Measurements from ENCODE around the gene PSMB10.
"Not testable (repeated sequence)": the region's sequence is repeated elsewhere in the genome, so short reads cannot be mapped to it uniquely, and the experiment has no call there.

Gene PSMB10

DNA sequence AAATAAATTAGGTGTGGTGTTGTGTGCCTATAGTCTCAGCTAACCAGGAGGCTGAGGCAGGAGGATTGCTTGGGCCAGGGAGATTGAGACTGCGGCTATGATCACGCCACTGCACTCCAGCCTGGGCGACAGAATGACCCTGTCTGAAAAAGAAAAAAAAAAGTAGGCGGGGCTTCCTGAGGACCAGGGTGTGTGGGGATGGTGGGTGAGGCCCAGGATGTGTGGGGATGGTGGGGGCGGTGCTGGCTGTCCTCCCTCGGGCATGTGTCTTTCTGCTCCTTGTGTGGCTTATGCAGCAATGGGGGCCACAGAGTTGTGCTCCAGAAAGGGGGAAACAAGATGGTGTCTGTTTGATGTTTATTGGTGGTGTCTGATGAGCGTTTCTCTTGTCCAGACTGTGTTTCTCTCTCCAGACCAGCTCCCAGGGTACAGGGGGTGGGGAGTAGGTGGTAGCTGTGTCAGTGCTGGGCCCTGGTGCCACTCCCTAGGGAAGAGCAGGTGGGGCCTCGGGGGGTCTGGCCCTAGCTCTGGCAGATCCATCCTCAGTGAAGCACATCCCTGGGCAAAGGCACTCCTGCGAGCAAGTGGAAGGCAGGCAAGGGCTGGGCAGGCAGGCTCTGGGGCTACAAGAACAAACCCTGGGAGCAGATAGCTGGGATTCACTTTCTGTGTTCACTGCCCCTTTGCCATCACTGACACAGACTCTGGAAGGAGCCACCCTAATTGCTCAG lies 5.0 kb upstream of the PSMB10 start:
- DNase-seq: no peak

DNA sequence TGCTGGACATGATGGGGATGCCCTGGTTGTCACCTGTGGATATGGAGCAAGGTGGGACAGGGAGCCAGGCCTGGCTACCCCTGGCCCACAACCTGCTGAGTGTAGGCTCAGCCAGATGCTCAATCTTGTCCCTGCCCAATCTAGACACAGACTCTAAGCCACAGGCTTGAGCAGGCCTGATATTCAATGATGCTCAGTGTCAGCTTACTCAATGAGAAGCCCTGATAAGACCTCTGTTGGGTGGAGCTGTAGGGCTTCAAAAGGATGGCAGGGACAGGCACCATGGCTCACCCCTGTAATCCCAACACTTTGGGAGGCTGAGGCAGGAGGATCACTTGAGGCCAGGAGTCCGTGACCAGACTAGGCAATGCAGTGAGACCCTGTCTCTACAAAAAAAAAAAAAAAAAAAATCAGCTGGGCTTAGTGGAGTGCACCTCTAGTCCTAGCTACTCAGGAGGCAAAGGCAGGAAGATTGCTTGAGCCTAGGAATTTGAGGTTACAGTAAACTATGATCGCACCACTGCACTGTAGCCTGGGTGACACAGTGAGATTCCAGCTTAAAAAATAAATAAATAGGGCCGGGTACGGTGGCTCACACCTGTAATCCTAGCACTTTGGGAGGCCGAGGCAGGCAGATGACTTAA lies 3.9 kb upstream of the PSMB10 start:
- no peak for DNase-seq

DNA sequence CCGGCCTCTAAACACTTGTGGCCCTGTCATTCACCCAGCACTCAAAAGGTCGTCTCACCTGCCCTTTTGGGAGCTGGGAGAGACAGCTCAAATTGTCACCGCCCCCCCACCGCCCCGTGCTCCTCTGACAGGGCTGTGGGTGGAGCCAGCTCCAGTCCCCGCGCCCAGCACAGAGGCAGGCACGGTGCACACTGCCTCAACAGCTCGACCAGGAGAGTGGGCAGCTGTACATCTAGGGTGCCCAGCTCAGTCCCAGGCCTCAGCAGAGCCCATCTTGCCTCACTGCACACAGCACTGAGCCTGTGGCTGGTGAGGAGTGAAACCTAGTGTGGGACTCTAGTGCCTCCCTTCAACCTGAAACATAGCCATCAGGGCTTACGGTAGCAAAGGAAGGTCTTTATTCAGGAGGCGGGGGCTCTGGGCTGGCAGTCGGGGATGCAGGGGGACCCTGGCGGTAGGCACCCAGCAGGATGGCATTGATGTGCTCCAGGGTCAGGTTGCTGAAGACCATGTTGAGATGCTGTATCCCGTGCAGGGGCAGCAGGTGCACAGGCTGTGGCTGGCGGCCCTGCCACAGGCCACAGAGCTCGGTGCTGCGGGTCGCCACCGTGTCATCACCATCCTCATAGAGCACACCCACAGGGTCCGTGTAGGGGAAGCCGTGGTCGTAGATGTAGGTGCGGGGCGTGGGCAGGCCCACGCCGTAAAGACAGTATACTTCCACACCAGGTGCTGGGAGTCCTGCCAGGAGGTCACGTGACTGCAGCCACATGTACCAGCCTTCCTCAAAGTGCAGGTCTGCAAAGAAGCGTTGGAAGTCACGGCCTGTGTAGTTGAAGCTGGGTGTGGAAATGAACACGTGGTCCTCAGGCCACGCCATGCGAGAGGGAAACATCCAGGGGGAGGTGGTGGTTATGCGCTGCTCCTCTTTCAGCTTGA lies 3.1 kb upstream of the PSMB10 start:
- peak; percentile 44 to 50 for DNase-seq

DNA sequence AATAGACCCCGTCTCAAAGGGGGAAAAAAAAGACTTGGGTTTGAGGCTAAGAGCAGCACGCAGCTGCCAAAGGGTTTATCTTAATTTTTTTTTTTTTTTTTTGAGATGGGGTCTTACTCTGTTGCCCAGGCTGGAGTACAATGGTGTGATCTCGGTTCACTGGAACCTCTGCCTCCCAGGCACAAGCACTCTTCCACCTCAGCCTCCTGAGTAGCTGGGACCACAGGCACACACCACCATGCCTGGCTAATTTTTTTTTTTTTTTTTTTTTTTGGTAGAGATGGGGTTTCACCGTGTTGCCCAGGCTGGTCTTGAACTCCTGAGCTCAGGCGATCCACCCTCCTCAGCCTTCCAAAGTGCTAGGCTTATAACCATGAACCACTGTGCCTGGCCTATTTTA lies 1.1 kb upstream of the PSMB10 start:
- not testable (repeated sequence) for DNase-seq

DNA sequence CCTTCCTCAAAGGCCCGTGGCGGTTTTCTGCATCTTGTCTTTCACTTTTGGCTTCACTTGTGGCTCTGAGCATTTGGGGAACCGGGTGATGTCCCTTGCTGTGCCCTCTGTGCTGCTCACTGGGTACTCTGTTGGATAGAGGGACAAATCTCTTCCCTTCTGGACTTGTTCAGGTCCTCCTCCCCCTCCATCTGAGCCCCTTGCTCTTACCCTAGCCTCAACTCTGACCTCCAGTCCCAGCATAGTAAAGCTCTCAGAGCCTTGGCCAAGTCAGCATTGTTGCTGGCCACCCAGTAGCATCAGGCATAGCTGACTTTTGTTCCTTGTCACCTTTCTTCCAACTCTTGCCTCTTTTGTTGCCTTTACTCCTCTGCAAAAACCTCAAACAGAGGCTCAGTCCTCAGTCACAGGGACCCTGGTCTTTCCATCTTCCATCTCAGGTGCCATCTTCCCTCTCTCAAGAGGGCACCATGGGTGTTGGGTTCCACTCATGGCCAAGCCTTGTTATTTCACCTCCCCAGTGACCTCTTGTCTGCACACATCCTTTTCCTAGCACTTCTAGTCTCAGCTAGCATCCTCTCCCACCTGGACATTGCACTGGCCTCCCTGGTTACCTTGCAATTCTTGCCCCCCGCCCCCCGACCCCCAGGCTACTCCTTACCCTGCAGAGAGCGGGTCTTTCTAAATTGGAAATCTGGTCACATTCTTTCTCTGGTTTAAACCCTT lies 393 bp upstream of the PSMB10 start:
- DNase-seq: peak; percentile 68 to 72

DNA sequence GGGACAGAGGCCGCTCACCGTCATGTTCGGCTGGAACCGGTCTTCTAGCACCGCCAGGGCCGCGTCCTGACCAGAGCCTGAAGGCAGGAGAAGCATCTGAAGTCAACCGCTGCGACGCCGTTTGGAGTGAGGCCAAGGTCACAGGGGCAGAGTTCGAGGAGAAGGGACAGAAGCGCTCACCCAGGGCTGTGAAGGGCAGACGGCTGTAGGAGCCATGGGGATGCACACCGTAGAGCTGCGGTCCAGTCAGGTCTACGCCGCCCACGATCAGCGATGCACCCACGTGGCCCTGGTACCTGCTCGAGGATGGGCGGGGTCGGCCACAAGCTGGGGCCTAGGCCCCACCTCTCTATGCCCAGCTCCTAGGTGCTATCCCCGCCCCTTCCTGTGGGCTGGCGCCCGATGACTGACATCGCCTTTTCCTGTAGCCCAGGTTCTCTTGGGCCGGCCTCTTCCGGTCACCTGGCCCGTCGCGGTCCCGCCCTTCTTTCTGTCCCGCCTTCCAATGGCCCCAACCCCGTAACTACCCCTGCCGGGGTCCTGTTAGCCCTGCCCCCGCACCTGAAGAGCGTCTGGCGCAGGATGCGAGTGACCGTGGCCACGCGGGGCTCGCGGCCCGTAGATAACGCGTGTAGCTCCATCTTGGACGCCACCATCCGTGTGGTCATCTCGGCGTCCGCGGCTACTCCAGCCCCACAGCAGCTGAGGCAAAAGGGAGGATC lies 1.1 kb downstream of the PSMB10 start:
- peak; percentile 93 to 94 for DNase-seq

DNA sequence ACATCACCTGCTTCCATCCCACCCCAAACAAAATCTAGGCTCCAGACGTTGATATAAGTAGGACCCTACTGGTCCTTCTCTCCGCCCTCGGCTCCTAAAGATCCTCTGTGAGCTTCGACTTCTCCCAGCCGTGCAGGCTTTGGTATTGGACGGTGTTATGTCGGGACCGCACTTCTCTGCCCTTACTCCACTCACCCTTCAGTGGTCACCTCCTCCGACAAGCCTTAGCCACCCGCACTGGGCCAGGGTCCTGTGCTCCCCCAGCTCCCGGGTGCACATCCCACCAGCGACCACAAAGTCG lies 1.6 kb downstream of the PSMB10 start:
- DNase-seq: no peak

DNA sequence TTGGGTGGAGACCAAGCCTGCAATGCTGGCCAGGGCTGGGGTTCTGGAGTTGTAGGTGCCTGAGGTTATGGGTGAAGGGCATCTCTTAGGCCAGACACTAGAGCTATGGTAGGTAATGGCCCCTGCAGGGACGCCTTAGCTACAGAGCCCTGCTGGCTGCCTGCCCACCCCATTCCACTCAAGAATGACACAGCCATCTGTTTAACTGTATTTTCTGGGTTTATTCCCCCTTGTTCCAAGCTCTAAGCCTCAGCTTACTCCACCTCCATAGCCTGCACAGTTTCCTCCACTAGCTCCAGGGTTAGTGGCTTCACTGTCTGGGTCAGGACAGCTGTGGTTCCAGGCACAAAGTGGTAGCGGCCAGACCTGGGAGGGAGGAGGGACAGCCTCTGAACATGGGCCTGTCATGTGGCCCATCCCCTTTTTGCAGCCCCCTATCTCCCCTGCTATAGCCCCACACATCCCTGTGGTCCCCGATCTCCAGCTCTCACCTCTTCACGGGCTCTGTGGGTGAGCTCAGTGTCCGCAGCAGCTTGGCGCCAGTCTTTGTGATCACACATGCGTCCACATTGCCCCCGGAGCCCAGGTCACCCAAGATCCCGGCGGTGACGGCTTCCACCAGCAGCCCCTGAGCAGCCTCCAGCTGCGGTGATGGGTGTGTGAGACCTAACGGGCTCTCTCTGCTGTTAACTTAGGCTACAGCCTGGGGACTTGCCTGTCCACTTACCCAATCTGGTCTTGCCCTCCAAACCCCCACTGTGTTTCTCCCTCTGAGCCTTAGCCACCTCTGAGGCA lies 2.1 kb downstream of the PSMB10 start:
- no peak for DNase-seq

DNA sequence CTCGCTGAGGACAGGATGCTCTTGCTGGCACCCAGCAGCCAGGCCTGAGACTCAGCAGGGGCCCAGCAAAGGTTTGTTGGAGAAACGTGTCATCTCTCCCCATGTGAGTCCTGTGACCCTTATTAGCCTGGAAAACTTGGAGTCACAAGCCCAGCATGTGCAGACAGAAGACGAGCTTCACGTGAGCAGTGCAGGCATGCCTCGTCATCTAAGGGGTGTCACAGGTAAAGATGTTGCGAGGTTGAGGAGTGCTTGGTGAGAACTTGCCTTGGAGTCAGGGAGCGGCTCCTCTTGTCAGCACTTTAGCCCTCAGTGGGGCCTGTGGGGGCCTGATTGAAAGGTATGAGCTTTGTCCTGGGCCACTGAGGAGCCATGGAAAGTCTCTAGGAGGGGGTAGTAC lies 2.8 kb downstream of the PSMB10 start:
- DNase-seq: no peak

DNA sequence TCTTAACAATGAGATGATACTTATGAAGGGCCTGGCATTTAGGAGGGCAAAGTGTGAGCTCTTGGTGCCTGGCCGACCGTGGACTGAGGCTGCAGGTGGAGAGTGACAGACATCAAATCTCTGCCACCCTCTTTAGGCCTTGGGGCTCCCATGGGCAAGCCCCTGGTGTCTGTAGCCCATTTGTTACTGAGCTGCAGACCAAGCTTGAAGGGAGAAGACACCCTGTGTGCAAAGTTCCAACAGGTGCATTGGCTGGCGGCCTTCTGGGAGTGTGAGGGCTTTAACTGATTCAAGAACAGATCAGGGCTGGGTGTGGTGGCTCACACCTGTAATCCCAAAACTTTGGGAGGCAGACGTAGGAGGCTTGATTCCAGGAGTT lies 4.2 kb downstream of the PSMB10 start:
- DNase-seq: no peak

DNA sequence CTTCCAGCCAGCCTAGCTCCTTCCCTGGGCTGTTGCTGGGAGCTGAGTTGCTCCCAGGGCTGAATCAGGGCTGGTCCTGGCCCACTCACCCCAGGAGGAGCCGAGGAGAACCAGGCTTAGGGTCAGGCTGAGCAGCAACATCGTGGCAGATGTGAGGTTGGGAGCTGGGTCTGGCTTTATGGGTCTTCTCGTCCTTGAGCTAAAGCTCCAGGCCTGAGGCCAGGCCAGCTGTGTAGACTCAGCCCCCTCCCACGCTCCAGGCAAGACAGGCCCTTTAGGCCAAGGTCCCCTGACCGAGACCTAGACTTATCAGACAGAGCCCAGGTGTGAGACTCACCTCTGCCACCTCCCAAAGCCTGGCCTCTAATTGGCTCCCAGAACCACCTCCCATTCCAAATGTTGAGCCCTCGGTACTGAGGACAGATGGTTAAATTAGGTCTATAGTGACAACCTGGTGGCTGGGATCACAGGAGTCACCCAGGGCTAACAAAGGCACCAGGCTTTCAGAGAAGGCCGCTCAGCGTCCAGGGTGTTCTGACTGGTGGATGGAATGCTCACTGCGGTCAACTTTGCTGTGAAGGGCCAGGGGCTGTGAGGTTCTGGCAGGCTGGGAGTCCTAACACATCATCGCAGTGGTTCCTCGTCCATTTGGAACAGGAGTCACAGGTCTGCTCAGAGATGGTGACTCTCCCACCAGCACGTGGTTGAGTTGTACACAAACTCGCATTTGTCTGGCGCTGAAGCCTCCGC lies 4.8 kb downstream of the PSMB10 start, which contains the start of gene CTRL:
TSS of gene CTRL (minus strand) at position 151 of the 750 bp plus-strand sequence. CDS start at position 141, 10 bp downstream.
- DNase-seq: no peak

DNA sequence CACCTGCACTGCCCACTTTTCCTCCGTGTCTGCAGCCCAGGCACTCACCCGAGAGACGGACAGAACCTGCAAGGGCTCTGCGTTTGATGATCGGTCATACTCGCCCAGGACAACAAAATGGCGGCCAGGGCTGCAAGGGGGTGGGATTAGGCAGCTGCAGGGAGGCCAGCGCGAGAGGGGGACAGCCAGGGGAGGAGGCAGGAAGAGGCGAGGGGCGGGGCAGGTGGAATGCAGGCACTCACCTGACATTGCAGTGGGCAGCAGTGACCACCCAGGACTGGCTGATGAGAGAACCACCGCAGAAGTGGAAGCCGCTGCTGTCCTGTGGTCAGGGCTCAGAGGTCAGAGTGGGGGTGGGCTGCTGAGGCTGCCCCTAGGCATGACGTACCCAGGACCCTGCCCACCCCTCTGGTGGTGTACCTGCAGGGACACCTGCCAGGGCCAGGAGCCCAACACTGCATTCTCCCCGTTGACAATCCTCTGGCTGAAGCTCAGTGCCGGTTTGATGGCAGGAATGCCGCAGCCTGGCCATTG lies 5.9 kb downstream of the PSMB10 start:
- DNase-seq: no peak

DNA sequence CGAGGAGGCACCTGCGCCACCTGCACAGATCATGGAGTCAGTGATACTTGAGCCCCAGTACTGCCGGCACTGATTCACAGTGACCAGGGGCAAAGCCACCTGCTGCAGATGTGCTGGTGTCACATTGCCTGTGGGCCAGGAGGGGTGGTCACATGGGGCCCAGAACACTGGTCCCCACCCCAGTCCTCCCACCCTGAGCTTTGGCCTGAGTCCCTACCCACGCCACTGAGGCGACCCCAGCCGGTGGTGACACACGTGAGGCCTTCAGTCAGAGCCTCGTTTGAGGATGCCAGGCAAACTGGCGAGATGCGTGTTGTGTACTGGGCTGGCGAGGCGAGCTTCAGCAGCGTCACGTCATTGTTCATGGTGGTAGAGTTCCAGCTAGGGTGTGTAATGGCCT lies 6.5 kb downstream of the PSMB10 start:
- DNase-seq: no peak

DNA sequence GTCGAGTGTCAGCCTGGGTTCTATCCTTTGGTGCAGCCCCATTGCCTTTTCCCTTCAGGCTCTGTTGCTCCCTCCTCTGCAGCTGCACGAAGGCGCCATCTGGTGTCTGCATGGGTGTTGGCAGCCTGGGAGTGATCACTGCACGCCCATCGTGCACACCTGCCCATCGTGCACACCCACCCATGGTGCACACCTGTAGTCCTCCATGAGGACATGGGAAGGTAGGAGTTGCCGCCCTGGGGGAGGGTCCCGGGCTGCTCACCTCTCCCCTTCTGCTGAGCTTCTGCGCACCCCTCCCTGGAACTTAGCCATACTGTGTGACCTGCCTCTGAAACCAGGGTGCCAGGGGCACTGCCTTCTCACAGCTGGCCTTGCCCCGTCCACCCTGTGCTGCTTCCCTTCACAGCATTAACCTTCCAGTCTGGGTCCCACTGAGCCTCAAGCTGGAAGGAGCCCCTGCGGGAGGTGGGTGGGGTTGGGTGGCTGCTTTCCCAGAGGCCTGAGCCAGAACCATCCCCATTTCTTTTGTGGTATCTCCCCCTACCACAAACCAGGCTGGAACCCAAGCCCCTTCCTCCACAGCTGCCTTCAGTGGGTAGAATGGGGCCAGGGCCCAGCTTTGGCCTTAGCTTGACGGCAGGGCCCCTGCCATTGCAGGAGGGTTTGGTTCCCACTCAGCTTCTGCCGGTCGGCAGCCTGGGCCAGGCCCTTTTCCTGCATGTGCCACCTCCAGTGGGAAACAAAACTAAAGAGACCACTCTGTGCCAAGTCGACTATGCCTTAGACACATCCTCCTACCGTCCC lies 7.9 kb downstream of the PSMB10 start:
- DNase-seq: peak; percentile 75 to 76

DNA sequence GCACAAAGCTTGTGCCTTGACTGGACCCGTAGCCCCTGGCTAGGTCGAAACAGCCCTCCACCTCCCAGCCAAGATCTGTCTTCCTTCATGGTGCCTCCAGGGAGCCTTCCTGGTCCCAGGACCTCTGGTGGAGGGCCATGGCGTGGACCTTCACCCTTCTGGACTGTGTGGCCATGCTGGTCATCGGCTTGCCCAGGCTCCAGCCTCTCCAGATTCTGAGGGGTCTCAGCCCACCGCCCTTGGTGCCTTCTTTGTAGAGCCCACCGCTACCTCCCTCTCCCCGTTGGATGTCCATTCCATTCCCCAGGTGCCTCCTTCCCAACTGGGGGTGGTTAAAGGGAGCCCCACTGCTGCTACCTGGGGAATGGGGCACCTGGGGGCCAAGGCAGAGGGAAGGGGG lies 8.5 kb downstream of the PSMB10 start:
- no peak for DNase-seq

DNA sequence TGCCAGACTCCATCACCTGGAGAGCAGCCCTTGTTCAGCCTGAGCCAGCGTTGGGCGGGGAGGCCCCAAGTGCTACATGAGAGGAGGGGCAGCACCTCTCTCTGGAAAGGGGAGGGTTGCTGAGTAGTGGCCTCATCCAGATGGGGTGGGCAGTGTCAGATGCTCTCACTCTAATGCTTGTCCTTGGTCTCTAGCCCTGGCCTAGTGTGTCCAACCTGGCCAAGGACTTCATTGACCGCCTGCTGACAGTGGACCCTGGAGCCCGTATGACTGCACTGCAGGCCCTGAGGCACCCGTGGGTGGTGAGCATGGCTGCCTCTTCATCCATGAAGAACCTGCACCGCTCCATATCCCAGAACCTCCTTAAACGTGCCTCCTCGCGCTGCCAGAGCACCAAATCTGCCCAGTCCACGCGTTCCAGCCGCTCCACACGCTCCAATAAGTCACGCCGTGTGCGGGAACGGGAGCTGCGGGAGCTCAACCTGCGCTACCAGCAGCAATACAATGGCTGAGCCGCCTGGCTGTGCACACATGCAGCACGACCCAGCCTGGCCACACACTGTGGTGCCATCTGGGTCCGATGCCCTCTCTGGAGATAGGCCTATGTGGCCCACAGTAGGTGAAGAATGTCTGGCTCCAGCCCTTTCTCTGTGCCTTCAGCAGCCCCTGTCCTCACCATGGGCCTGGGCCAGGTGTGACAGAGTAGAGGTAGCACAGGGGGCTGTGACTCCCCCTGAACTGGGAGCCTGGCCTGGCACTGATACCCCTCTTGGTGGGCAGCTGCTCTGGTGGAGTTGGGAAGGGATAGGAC lies 9.3 kb downstream of the PSMB10 start:
- no peak for DNase-seq

DNA sequence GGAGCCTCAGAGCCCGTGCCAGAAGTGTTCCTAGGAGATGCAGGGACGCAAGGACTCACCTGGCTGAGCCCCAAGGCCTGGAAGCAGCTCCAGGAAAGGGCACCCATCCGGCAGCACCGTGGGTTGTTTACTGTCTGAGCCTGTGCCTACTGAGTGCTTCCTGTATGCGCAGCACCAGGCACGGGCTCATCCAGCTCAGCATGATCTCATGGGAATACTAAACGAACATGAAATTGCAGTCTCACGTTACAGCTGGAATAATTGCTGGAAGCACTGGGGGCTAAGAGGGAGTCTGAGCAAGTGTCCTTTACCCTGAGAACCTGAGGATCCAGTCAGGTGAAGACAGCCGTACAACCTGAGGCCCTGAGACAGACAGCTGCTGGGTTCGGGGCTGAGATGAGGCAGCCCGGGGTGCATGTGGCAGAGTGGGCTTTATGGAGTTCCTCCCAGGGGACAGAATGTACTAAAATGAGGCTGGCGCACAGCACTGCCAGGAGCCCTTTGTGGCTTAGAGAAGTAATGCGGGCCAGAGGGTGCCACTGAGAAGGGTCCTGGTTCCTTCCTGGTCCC lies 10.4 kb downstream of the PSMB10 start:
- no peak for DNase-seq

Data from activated CD4-positive, alpha-beta T cell treated with anti-CD3 and anti-CD28 coated beads, Interleukin-2, amount 50 U/mL, for 4 hours (primary cell).